SK-N-SH treated with all-trans-retinoic acid at 6 μM for 48 hours (cell line): ENCODE data around the gene PPP1R1C.
"Not testable (repeated sequence)": the region's sequence is repeated elsewhere in the genome, so short reads cannot be mapped to it uniquely, and the experiment has no call there.

Experiments used
- ATAC-seq: fragments of 200-7000 bp; cut with Tn5 transposase; 3 replicates; pipeline ENCODE4 v1.9.1; 2020; ENCODE audit warnings: mild to moderate bottlenecking, moderate library complexity
- ARNTL ChIP-seq: fragments of 450-650 bp; formaldehyde crosslinking; IDR thresholded peaks from 2 replicates; pipeline ENCODE4 v1.5.0; 2020; ENCODE audit warnings: low read depth, mild to moderate bottlenecking, moderate library complexity, borderline replicate concordance
- BACH2 ChIP-seq: fragments of 250-450 bp; sonication (Bioruptor Pico); IDR thresholded peaks from 2 replicates; pipeline ENCODE4 v1.9.0; 2021; ENCODE audit warnings: mild to moderate bottlenecking, borderline replicate concordance
- CREB5 ChIP-seq: fragments of 250-450 bp; sonication (Bioruptor Pico); IDR thresholded peaks from 2 replicates; pipeline ENCODE4 v1.5.1; 2020; ENCODE audit warnings: low read depth, mild to moderate bottlenecking, moderate library complexity
- CSRNP3 ChIP-seq: fragments of 250-450 bp; sonication (Bioruptor Pico); IDR thresholded peaks from 2 replicates; pipeline ENCODE4 v1.5.1; 2021; ENCODE audit warnings: mild to moderate bottlenecking, moderate library complexity
- ESRRG ChIP-seq: fragments of 250-450 bp; sonication (Bioruptor Pico); IDR thresholded peaks from 2 replicates; pipeline ENCODE4 v1.6.1; 2021; ENCODE audit warnings: mild to moderate bottlenecking
- GLIS3 ChIP-seq: fragments of 250-450 bp; sonication (Bioruptor Pico); IDR thresholded peaks from 2 replicates; pipeline ENCODE4 v1.5.0; 2020; ENCODE audit warnings: mild to moderate bottlenecking, moderate library complexity
- ISL1 ChIP-seq: fragments of 250-450 bp; sonication (Bioruptor Pico); IDR thresholded peaks from 2 replicates; pipeline ENCODE4 v2.1.2; 2022; ENCODE audit warnings: mild to moderate bottlenecking, moderate library complexity
- OSR1 ChIP-seq: fragments of 250-450 bp; sonication (Bioruptor Pico); IDR thresholded peaks from 2 replicates; pipeline ENCODE4 v1.8.0; 2022; ENCODE audit warnings: moderate library complexity, mild to moderate bottlenecking, inconsistent platforms
- PPARA ChIP-seq: fragments of 250-450 bp; sonication (Bioruptor Pico); IDR thresholded peaks from 2 replicates; pipeline ENCODE4 v1.5.0; 2020; ENCODE audit warnings: mild to moderate bottlenecking, borderline replicate concordance
- TSHZ2 ChIP-seq: fragments of 250-450 bp; sonication (Bioruptor Pico); IDR thresholded peaks from 2 replicates; pipeline ENCODE4 v1.5.0; 2020; ENCODE audit warnings: mild to moderate bottlenecking, moderate library complexity
- ZC3H10 ChIP-seq: fragments of 250-450 bp; sonication (Bioruptor Pico); IDR thresholded peaks from 2 replicates; pipeline ENCODE4 v1.5.1; 2021; ENCODE audit warnings: mild to moderate bottlenecking, moderate library complexity
- ZFP30 ChIP-seq: fragments of 450-650 bp; formaldehyde crosslinking; IDR thresholded peaks from 2 replicates; pipeline ENCODE4 v1.5.0; 2022; ENCODE audit warnings: mild to moderate bottlenecking, moderate library complexity
- ZNF70 ChIP-seq: fragments of 450-650 bp; formaldehyde crosslinking; IDR thresholded peaks from 2 replicates; pipeline ENCODE4 v1.5.0; 2020; ENCODE audit warnings: mild to moderate bottlenecking, moderate library complexity
- TF ChIP-seq, protein P1 (sequence below): fragments of 250-450 bp; sonication (Bioruptor Pico); IDR thresholded peaks from 2 replicates; pipeline ENCODE4 v1.8.0; 2021; ENCODE audit warnings: low read depth, mild to moderate bottlenecking, moderate library complexity, borderline replicate concordance
- TF ChIP-seq, protein P2 (sequence below): fragments of 250-450 bp; sonication (Bioruptor Pico); IDR thresholded peaks from 2 replicates; pipeline ENCODE4 v1.8.0; 2020; ENCODE audit warnings: mild to moderate bottlenecking, moderate library complexity, borderline replicate concordance

PPP1R1C gene

GRCh38 chr2:182020286-182021070, 34.8 kb downstream of the PPP1R1C start (continued):
- TF ChIP-seq ZC3H10 (CRISPR knock-in tag) (no peak), CSRNP3 (CRISPR knock-in tag) (no peak), ZNF70 (CRISPR knock-in tag) (no peak)

- no peak for ATAC-seq
Observed at GRCh38 chr2:182023235-182023634, 37.6 kb downstream of the PPP1R1C start.

GRCh38 chr2:182030875-182031274, 45.2 kb downstream of the PPP1R1C start:
- ATAC-seq, result not testable (repeated sequence)

More at GRCh38 chr2:182023235-182023634, 37.6 kb downstream of the PPP1R1C start:
- no peak for TF ChIP-seq CREB5 (CRISPR knock-in tag)
- no peak for TF ChIP-seq ESRRG (CRISPR knock-in tag)
- no peak for TF ChIP-seq ISL1 (CRISPR knock-in tag)
- no peak for TF ChIP-seq PPARA (CRISPR knock-in tag)
- no peak for TF ChIP-seq ARNTL (CRISPR knock-in tag)
- TF ChIP-seq BACH2 (CRISPR knock-in tag), result no peak
- no peak for TF ChIP-seq ZFP30 (CRISPR knock-in tag)
- no peak for TF ChIP-seq ZC3H10 (CRISPR knock-in tag)
- no peak for TF ChIP-seq OSR1 (CRISPR knock-in tag)
- no peak for TF ChIP-seq TSHZ2 (CRISPR knock-in tag)
- TF ChIP-seq, protein P1, sequence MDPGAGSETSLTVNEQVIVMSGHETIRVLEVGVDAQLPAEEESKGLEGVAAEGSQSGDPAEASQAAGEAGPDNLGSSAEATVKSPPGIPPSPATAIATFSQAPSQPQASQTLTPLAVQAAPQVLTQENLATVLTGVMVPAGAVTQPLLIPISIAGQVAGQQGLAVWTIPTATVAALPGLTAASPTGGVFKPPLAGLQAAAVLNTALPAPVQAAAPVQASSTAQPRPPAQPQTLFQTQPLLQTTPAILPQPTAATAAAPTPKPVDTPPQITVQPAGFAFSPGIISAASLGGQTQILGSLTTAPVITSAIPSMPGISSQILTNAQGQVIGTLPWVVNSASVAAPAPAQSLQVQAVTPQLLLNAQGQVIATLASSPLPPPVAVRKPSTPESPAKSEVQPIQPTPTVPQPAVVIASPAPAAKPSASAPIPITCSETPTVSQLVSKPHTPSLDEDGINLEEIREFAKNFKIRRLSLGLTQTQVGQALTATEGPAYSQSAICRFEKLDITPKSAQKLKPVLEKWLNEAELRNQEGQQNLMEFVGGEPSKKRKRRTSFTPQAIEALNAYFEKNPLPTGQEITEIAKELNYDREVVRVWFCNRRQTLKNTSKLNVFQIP (CRISPR knock-in tag), result no peak

- TF ChIP-seq ZFP30 (CRISPR knock-in tag), result no peak
- TF ChIP-seq ESRRG (CRISPR knock-in tag), result no peak
- TF ChIP-seq, protein P2, sequence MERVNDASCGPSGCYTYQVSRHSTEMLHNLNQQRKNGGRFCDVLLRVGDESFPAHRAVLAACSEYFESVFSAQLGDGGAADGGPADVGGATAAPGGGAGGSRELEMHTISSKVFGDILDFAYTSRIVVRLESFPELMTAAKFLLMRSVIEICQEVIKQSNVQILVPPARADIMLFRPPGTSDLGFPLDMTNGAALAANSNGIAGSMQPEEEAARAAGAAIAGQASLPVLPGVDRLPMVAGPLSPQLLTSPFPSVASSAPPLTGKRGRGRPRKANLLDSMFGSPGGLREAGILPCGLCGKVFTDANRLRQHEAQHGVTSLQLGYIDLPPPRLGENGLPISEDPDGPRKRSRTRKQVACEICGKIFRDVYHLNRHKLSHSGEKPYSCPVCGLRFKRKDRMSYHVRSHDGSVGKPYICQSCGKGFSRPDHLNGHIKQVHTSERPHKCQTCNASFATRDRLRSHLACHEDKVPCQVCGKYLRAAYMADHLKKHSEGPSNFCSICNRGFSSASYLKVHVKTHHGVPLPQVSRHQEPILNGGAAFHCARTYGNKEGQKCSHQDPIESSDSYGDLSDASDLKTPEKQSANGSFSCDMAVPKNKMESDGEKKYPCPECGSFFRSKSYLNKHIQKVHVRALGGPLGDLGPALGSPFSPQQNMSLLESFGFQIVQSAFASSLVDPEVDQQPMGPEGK (CRISPR knock-in tag), result no peak
- no peak for TF ChIP-seq TSHZ2 (CRISPR knock-in tag)
- TF ChIP-seq GLIS3 (CRISPR knock-in tag), result no peak
- ATAC-seq, result no peak
Observed at GRCh38 chr2:182031956-182032355, 46.3 kb downstream of the PPP1R1C start.
